ENCODE results near the gene DNAJC5.
"Not testable (repeated sequence)": the region's sequence is repeated elsewhere in the genome, so short reads cannot be mapped to it uniquely, and the experiment has no call there.

Gene DNAJC5

GRCh38 chr20:63969838-63970713, 75.2 kb downstream of the DNAJC5 start, which contains the start of gene ZNF512B:
Gene ZNF512B, minus strand, starts transcription at chr20:63969930. Its CDS starts 1,980 bp downstream, at chr20:63967950.
- no peak for FAIRE-seq

GRCh38 chr20:63970714-63971431, 75.9 kb downstream of the DNAJC5 start:
- no peak for FAIRE-seq

- FAIRE-seq = not testable (repeated sequence)
Measured at GRCh38 chr20:63971960-63972311, 77.0 kb downstream of the DNAJC5 start.

DNA sequence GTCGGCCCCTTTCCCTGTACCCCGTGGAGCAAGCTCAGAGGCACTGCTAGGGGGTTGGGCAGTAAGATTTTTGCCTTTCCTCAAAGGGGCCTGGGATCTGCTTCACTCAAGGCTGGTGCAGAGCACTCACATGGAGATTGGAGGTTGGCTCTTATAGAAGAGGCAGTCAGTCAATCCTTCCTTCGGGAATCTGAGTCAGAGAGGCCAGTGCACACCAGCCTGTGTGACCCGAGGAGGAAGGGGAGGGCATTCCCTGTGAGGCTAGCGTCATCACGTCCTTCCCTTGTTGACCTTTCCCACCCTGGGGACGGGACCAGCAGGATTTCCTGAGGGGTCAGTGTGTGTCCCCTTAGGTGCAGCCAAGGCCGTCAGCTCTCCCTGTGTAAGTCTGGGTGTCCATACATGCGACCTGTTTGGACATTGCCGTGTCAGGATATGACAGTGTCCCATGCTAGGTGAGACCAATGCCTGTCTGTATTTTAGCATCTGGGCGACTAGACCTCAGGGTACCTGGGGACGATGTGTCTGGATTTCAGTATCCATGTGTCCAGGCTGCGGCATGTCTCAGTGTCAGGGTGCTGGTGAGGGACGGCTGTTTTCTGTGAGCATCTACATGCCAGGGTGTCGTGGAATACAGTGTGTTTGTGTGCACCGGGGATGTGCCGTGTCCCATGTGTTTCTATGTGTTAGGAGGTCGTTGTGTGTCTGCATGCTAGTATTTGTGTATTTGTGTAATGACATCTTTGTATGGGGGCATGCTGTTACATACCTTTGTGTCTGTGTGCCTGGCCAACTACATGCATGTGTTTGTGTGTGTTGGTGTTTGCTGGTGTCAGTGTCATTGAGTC, 77.6 kb downstream of the DNAJC5 start:
- no peak for FAIRE-seq

GRCh38 chr20:63973160-63973479, 78.2 kb downstream of the DNAJC5 start:
- FAIRE-seq = no peak

GRCh38 chr20:63973636-63974401, 78.9 kb downstream of the DNAJC5 start:
- no peak for FAIRE-seq

GRCh38 chr20:63974402-63975200, 79.7 kb downstream of the DNAJC5 start:
- no peak for FAIRE-seq

DNA sequence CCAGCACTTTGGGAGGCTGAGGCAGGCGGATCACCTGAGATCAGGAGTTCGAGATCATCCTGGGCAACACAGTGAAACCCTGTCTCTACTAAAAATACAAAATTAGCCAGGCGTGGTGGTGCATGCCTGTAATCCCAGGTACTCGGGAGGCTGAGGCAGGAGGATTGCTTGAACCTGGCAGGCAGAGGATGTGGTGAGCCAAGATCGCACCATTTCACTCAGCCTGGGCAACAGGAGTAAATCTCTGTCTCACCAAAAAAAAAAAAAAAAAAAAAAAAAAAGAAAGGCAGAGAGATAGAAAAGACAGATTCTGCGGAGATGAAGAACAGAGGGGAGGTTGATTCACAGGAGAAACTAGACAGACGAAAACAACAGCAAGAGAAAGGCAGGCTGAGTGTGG, 81.6 kb downstream of the DNAJC5 start:
- not testable (repeated sequence) for FAIRE-seq

DNA sequence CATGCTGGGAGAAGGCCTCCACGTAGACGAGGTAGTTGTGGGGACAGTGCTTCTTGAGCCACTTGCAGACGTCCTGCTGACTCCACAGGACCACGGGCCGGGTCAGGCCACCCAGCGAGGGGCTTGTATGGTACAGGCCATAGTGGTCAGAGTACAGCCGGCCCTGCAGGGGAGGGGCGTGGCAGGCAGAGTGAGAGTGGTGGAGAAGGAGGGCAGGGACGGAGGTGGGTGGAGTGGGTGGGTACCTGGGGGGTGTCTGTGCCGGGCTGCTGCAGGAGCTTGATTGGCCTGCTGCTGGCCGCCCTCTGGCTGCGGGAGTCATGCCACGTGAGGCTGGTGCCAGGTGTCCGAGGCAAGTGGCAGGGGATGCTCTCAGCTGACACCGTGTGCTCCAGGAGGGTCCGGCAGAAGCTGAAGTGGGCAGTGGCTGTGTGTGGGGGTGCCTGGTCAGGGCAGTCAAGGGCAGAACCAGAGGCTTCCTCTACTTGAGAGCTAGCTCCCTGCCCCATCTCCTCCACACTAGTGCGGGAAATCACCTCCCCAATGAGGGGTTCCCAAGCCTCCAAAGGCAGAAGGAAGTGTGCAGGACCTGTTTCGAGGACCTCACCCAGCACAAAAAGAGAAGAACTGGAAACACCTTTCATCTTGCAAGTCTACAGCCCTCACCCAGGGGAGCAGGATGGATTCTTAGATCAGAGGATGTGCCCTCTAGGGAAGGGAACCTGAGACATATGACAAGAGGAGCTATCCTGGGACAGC, 82.2 kb downstream of the DNAJC5 start:
- no peak for FAIRE-seq

DNA sequence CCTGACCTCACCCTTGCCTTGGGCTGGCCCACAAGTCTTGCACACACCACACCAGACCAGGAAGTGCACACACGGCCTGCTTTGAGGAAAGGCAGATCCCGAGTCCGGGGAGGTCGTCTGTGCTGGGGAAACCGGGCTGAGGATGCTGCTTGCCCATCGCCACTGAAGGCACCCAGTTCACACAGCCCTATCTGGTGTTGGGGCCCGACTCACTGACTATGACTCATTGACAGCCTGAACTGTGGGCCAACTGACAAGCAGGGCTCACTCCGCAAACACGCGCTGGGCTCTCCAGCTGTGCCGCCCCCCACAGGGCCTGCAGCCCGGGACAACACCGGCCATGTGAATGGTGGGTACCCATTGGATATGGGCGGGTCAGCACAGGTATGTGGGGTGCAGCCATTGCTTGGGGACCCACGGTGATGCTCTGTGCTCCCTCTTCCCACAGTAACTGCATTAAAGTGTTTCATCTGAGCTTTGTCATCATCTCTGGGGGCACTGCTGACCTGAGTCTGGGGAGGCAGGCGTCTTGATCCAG, 82.9 kb downstream of the DNAJC5 start:
- FAIRE-seq = no peak

GRCh38 chr20:63978319-63979228, 83.6 kb downstream of the DNAJC5 start:
- FAIRE-seq = no peak

DNA sequence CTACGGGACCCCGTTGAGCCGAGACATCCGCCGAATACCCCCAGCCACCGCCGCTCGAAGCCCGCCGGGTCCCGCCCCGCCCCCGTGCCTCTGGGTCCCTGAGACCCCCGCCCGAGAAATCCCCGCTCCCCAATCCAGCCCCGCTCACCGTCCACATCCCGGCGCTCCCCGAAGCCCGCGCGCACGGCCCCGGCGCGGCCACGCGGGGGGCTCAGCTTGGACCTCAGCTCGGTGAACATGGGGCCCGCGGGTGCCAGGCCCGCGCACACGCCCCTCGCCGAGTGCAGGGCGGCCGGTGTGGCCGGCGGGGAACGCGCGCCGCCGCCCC, 84.3 kb downstream of the DNAJC5 start:
- no peak for FAIRE-seq

- no peak for FAIRE-seq
Measured at GRCh38 chr20:63979557-63980316, 84.8 kb downstream of the DNAJC5 start, which contains the start of gene SAMD10. Gene SAMD10, minus strand, starts transcription at chr20:63979642. Its CDS starts 175 bp downstream, at chr20:63979467.

DNA sequence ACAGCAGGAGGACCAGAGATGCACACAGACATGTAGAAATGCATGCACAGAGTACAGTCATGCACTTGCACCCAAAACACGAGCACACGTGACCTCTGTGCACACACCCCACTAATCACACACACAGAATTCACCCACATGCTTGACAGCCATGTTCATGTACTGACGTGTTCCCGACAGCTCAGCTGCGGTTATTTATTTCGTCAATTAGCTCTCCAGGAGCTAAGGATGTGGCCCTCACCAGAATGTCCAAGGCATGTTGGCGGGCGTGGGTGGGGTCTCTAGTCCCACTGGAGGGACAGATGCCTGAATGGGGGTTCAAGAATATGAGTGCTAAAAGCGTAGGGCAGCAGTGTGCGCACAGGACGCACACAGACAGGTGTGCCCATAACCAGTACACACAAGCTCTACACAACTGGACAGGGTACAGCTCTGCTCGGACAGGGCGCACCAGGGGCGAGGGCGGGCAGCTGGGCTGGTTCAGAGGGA, 85.4 kb downstream of the DNAJC5 start:
- no peak for FAIRE-seq

- no peak for FAIRE-seq
Measured at GRCh38 chr20:63980806-63981728, 86.1 kb downstream of the DNAJC5 start, which contains the start of gene PRPF6. Gene PRPF6, plus strand, starts transcription at chr20:63981132. Its CDS starts 114 bp downstream, at chr20:63981246.

GRCh38 chr20:63982937-63983336, 88.0 kb downstream of the DNAJC5 start:
- no peak for FAIRE-seq
